ENCODE data around the gene CTXN3. TPM values are rescaled to one million over a fixed set of nuclear protein-coding genes. Genes with fewer than 3 reads are reported as not detected.

CTXN3 gene
- total and polyA plus RNA-seq, 10 of the 15 experiments (the other 5 are each of a cell fraction or from before 2014, with no cell fraction given), result not detected

DNA sequence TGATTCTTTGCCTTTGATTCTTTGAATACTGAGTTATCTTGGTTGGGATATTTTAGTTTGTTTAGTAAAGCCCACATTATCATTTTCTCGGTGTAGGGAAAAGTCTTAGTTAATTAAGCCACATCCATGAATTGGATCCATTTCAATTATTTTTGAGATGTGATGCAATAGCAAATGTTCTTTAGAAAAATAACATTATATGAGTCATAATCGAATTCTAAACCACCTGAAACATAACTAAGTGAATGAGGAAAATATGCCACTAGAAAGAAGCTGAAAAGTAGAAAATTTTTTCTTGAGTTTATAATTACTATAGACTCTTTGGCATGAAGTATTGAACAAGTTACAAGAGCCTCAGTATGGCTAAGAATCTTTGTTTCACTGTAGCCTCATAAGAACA lies 36.8 kb downstream of the CTXN3 start (continued):
- TF ChIP-seq DPF2 (IDR thresholded peaks at IDR 0.05), result no peak
- no peak for TF ChIP-seq SMAD1 (IDR thresholded peaks at IDR 0.05; ENCODE audit: low read depth, partially characterized antibody)
- TF ChIP-seq RUNX3 (IDR thresholded peaks at IDR 0.05; ENCODE audit: low read length), result no peak

DNA sequence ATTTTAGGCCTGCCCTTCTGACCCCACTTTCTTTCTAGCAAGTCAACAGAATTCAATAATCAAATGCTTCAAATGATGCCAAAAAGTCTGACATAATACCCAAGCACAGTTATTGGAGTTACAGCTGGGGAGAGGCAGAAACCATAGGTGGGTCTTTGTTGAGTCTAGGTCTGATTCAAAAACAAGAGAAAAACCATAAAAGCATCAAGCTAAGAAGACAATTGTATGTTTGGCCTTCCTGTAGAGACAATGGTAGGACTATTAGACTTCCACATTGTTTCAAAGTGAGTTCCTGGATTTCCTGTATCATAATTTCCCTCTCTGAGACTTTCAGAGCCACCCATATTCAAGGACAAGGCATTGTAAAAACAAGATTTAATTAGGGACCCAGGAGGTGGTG lies 37.5 kb downstream of the CTXN3 start:
- H3K79me2 ChIP-seq (ENCODE audit: control insufficient read depth, insufficient read depth, low read length), result no peaks in the 10 kb centered on the region
- RAD21 ChIA-PET (ENCODE audit: unreplicated experiment), result interaction anchor here (1.2 kb wide), 1 partner anchor 114 kb away, joined by 3 read pairs; no protein-coding TSS in a partner anchor
- in situ Hi-C loops (cut with MboI), result no loop called here
- H3K4me3 ChIP-seq, result no peak overlapping the region
- SMC1A ChIA-PET (ENCODE audit: uncharacterized antibody, unreplicated experiment), result interaction anchor here (1.5 kb wide), 1 partner anchor 113 kb away, joined by 4 read pairs; no protein-coding TSS in a partner anchor
- no peaks in the 10 kb centered on the region for H4K20me1 ChIP-seq (ENCODE audit: control insufficient read depth, insufficient read depth)
- no peaks in the 10 kb centered on the region for H3K36me3 ChIP-seq (ENCODE audit: control insufficient read depth in 2 of 2, insufficient read depth in 2 of 2, low read length in 1 of 2)
- no peaks in the 10 kb centered on the region for H3K4me1 ChIP-seq (ENCODE audit: control insufficient read depth, insufficient read depth, low read length)
- no peaks in the 10 kb centered on the region for H3K27me3 ChIP-seq (replicated peaks in 1 of 2; ENCODE audit: control insufficient read depth in 2 of 2, insufficient read depth in 2 of 2, low read length in 1 of 2)
- no peak for FAIRE-seq
- TF ChIP-seq, protein P1, sequence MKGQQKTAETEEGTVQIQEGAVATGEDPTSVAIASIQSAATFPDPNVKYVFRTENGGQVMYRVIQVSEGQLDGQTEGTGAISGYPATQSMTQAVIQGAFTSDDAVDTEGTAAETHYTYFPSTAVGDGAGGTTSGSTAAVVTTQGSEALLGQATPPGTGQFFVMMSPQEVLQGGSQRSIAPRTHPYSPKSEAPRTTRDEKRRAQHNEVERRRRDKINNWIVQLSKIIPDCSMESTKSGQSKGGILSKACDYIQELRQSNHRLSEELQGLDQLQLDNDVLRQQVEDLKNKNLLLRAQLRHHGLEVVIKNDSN (IDR thresholded peaks at IDR 0.05; ENCODE audit: borderline replicate concordance, extremely low read length, insufficient read depth, low read depth, low read length), result no peak
- no peak for TF ChIP-seq MXI1 (IDR thresholded peaks at IDR 0.05; ENCODE audit: low read depth, low read length)
- TF ChIP-seq, protein P2, sequence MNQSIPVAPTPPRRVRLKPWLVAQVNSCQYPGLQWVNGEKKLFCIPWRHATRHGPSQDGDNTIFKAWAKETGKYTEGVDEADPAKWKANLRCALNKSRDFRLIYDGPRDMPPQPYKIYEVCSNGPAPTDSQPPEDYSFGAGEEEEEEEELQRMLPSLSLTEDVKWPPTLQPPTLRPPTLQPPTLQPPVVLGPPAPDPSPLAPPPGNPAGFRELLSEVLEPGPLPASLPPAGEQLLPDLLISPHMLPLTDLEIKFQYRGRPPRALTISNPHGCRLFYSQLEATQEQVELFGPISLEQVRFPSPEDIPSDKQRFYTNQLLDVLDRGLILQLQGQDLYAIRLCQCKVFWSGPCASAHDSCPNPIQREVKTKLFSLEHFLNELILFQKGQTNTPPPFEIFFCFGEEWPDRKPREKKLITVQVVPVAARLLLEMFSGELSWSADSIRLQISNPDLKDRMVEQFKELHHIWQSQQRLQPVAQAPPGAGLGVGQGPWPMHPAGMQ (IDR thresholded peaks at IDR 0.05; ENCODE audit: borderline replicate concordance), result no peak
- no peak for TF ChIP-seq HCFC1 (IDR thresholded peaks at IDR 0.05; ENCODE audit: low read length)
- no peak for TF ChIP-seq EGR1 (IDR thresholded peaks at IDR 0.05; ENCODE audit: borderline replicate concordance in 1 of 2, low read depth in 2 of 2, low read length in 2 of 2)
- TF ChIP-seq, protein P3, sequence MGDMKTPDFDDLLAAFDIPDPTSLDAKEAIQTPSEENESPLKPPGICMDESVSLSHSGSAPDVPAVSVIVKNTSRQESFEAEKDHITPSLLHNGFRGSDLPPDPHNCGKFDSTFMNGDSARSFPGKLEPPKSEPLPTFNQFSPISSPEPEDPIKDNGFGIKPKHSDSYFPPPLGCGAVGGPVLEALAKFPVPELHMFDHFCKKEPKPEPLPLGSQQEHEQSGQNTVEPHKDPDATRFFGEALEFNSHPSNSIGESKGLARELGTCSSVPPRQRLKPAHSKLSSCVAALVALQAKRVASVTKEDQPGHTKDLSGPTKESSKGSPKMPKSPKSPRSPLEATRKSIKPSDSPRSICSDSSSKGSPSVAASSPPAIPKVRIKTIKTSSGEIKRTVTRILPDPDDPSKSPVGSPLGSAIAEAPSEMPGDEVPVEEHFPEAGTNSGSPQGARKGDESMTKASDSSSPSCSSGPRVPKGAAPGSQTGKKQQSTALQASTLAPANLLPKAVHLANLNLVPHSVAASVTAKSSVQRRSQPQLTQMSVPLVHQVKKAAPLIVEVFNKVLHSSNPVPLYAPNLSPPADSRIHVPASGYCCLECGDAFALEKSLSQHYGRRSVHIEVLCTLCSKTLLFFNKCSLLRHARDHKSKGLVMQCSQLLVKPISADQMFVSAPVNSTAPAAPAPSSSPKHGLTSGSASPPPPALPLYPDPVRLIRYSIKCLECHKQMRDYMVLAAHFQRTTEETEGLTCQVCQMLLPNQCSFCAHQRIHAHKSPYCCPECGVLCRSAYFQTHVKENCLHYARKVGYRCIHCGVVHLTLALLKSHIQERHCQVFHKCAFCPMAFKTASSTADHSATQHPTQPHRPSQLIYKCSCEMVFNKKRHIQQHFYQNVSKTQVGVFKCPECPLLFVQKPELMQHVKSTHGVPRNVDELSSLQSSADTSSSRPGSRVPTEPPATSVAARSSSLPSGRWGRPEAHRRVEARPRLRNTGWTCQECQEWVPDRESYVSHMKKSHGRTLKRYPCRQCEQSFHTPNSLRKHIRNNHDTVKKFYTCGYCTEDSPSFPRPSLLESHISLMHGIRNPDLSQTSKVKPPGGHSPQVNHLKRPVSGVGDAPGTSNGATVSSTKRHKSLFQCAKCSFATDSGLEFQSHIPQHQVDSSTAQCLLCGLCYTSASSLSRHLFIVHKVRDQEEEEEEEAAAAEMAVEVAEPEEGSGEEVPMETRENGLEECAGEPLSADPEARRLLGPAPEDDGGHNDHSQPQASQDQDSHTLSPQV (IDR thresholded peaks at IDR 0.05), result no peak
- no peak for TF ChIP-seq ZNF24 (IDR thresholded peaks at IDR 0.05)
- TF ChIP-seq, protein P4, sequence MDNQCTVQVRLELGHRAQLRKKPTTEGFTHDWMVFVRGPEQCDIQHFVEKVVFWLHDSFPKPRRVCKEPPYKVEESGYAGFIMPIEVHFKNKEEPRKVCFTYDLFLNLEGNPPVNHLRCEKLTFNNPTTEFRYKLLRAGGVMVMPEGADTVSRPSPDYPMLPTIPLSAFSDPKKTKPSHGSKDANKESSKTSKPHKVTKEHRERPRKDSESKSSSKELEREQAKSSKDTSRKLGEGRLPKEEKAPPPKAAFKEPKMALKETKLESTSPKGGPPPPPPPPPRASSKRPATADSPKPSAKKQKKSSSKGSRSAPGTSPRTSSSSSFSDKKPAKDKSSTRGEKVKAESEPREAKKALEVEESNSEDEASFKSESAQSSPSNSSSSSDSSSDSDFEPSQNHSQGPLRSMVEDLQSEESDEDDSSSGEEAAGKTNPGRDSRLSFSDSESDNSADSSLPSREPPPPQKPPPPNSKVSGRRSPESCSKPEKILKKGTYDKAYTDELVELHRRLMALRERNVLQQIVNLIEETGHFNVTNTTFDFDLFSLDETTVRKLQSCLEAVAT (IDR thresholded peaks at IDR 0.05), result no peak
- no TSS peak for BruUV-seq (replicated peaks)
- no peak overlapping the region for H3K9ac ChIP-seq (ENCODE audit: control insufficient read depth, insufficient read depth, low read length)
- POLR2A ChIA-PET, result no interaction called here
- H3K9me3 ChIP-seq (replicated peaks; ENCODE audit: control insufficient read depth, insufficient read depth, low read length), result no peaks in the 10 kb centered on the region
- CTCF ChIA-PET, result no interaction called here
- no peak overlapping the region for H2AFZ ChIP-seq (ENCODE audit: control insufficient read depth, low read depth, low read length)
- H3K4me2 ChIP-seq (ENCODE audit: control insufficient read depth, insufficient read depth), result no peak overlapping the region
- no peak for ATAC-seq
- DNase-seq (ENCODE audit: low read depth, low spot score), result no peak
- H3K27ac ChIP-seq (ENCODE audit: control insufficient read depth, insufficient read depth), result no peak overlapping the region
- intact Hi-C loops (cut with micrococcal nuclease; ENCODE audit: unreplicated experiment), result no loop called here
